GM18511 (cell line): ENCODE measurements around the gene PPP1R2.
"Not testable (repeated sequence)": the region's sequence is repeated elsewhere in the genome, so short reads cannot be mapped to it uniquely, and the experiment has no call there.

ENCODE experiments used
- ATAC-seq: cut with Tn5 transposase; IDR thresholded peaks from one replicate; pipeline ENCODE4 v1.9.1; 2021; ENCODE audit warnings: mild to moderate bottlenecking, moderate library complexity; ENCODE audit not compliant: unreplicated experiment

PPP1R2 gene

GRCh38 chr3:195542698-195543499 lies at the start of gene PPP1R2:
TSS of gene PPP1R2 (minus strand) at chr3:195543325. CDS start at chr3:195543025, 300 bp downstream.
- peak; percentile 74 for ATAC-seq

GRCh38 chr3:195591852-195592251 lies 48.7 kb upstream of the PPP1R2 start:
- no peak for ATAC-seq

- no peak for ATAC-seq
These were observed 48.1 kb upstream of the PPP1R2 start for GRCh38 chr3:195591220-195591619.

GRCh38 chr3:195590381-195590780 lies 47.3 kb upstream of the PPP1R2 start:
- ATAC-seq, result not testable (repeated sequence)

GRCh38 chr3:195589796-195590195 lies 46.7 kb upstream of the PPP1R2 start:
- not testable (repeated sequence) for ATAC-seq

- ATAC-seq, result no peak
These were observed 44.7 kb upstream of the PPP1R2 start for GRCh38 chr3:195587824-195588223.

- ATAC-seq, result no peak
These were observed 44.3 kb upstream of the PPP1R2 start for GRCh38 chr3:195587406-195587805.

- no peak for ATAC-seq
These were observed 41.4 kb upstream of the PPP1R2 start for GRCh38 chr3:195584543-195584870.

- ATAC-seq, result no peak
These were observed 40.9 kb upstream of the PPP1R2 start, which contains the start of gene APOD for GRCh38 chr3:195583831-195584542. TSS of gene APOD (minus strand) at chr3:195583940. CDS start at chr3:195579461, 4,479 bp downstream.

GRCh38 chr3:195582947-195583346 lies 39.8 kb upstream of the PPP1R2 start:
- no peak for ATAC-seq

- ATAC-seq, result no peak
These were observed 37.8 kb upstream of the PPP1R2 start for GRCh38 chr3:195580744-195581443.

- ATAC-seq, result no peak
These were observed 36.2 kb upstream of the PPP1R2 start for GRCh38 chr3:195579281-195579680.

GRCh38 chr3:195578565-195578964 lies 35.4 kb upstream of the PPP1R2 start:
- no peak for ATAC-seq

GRCh38 chr3:195577645-195578177 lies 34.6 kb upstream of the PPP1R2 start:
- no peak for ATAC-seq

- no peak for ATAC-seq
These were observed 31.6 kb upstream of the PPP1R2 start for GRCh38 chr3:195574497-195575304.

GRCh38 chr3:195573611-195574496 lies 30.7 kb upstream of the PPP1R2 start:
- no peak for ATAC-seq

GRCh38 chr3:195571361-195571760 lies 28.2 kb upstream of the PPP1R2 start:
- ATAC-seq, result no peak

- no peak for ATAC-seq
These were observed 27.8 kb upstream of the PPP1R2 start for GRCh38 chr3:195570912-195571311.

- ATAC-seq, result no peak
These were observed 27.2 kb upstream of the PPP1R2 start for GRCh38 chr3:195570344-195570743.
